Parathyroid adenoma (tissue), 2 donors: Measurements from ENCODE around the gene DNMT3A.

Source experiments
- H2AFZ ChIP-seq: fragments of 300-600 bp; sonication (generic); one replicate; pipeline ENCODE4 v1.7.0; 2017; ENCODE audit warnings: antibody characterized with exemption, mild to moderate bottlenecking
- H3K27ac ChIP-seq: fragments of 300-600 bp; sonication (generic); one replicate; pipeline ENCODE4 v1.7.0; 2017
- H3K27me3 ChIP-seq: fragments of 300-600 bp; sonication (generic); one replicate; pipeline ENCODE4 v1.7.0; 2017; ENCODE audit warnings: low read length; ENCODE audit not compliant: control insufficient read depth, insufficient read depth
- H3K36me3 ChIP-seq: fragments of 300-600 bp; sonication (generic); one replicate; pipeline ENCODE4 v1.7.0; 2017; ENCODE audit warnings: low read length; ENCODE audit not compliant: control insufficient read depth, insufficient read depth
- H3K4me1 ChIP-seq: fragments of 300-600 bp; sonication (generic); one replicate; pipeline ENCODE4 v1.7.0; 2017; ENCODE audit warnings: control low read depth
- H3K4me2 ChIP-seq: fragments of 300-600 bp; sonication (generic); one replicate; pipeline ENCODE4 v1.7.0; 2017; ENCODE audit warnings: low read length
- H3K4me3 ChIP-seq: fragments of 300-600 bp; sonication (generic); one replicate; pipeline ENCODE4 v1.7.0; 2017; ENCODE audit warnings: low read depth, low read length
- H3K79me2 ChIP-seq: fragments of 300-600 bp; sonication (generic); one replicate; pipeline ENCODE4 v1.7.0; 2017; ENCODE audit warnings: control low read depth
- H3K9ac ChIP-seq: fragments of 300-600 bp; sonication (generic); one replicate; pipeline ENCODE4 v1.7.0; 2017; ENCODE audit warnings: mild to moderate bottlenecking
- H3K9me3 ChIP-seq: fragments of 300-600 bp; sonication (generic); one replicate; pipeline ENCODE4 v1.7.0; 2017; ENCODE audit warnings: low read length; ENCODE audit not compliant: control insufficient read depth
- CTCF ChIP-seq: fragments of 300-600 bp; sonication (generic); IDR thresholded peaks from one replicate; pipeline ENCODE4 v1.7.0; 2017; ENCODE audit warnings: antibody characterized with exemption, mild to moderate bottlenecking
- donor health status: primary hyperparathyroidism.

The DNMT3A gene

GRCh38 chr2:25308599-25308998, 33.1 kb downstream of the DNMT3A start:
- Histone ChIP-seq H3K9me3 (no peaks in the 10 kb centered on the region), H3K27me3 (no peaks in the 10 kb centered on the region), H3K9ac (no peak overlapping the region), H3K27ac (no peak overlapping the region), H3K4me2 (no peak overlapping the region), H3K36me3 (no peaks in the 10 kb centered on the region), H3K79me2 (peaks cover 3% of the 10 kb centered on the region), H3K4me1 (peaks cover 21% of the 10 kb centered on the region), H2AFZ (no peak overlapping the region), H3K4me3 (no peak overlapping the region)
- TF ChIP-seq CTCF: no peak

- no peaks in the 10 kb centered on the region for H3K27me3 ChIP-seq
- H3K9me3 ChIP-seq: no peaks in the 10 kb centered on the region
- TF ChIP-seq CTCF: no peak
- no peak overlapping the region for H3K4me2 ChIP-seq
- H3K9ac ChIP-seq: no peak overlapping the region
- H3K79me2 ChIP-seq: peaks cover 3% of the 10 kb centered on the region
- no peak overlapping the region for H3K4me3 ChIP-seq
- no peak overlapping the region for H3K27ac ChIP-seq
- H3K4me1 ChIP-seq: peaks cover 18% of the 10 kb centered on the region
- no peak overlapping the region for H2AFZ ChIP-seq
- H3K36me3 ChIP-seq: no peaks in the 10 kb centered on the region
Observed at GRCh38 chr2:25307949-25308557, 33.7 kb downstream of the DNMT3A start.

- peaks cover 8% of the 10 kb centered on the region for H3K4me1 ChIP-seq
- H2AFZ ChIP-seq: no peak overlapping the region
- no peak overlapping the region for H3K4me3 ChIP-seq
- H3K9ac ChIP-seq: no peak overlapping the region
- H3K27me3 ChIP-seq: no peaks in the 10 kb centered on the region
- H3K36me3 ChIP-seq: no peaks in the 10 kb centered on the region
- TF ChIP-seq CTCF: no peak
- H3K4me2 ChIP-seq: no peak overlapping the region
- peaks cover 3% of the 10 kb centered on the region for H3K79me2 ChIP-seq
- no peak overlapping the region for H3K27ac ChIP-seq
- H3K9me3 ChIP-seq: no peaks in the 10 kb centered on the region
Observed at GRCh38 chr2:25306777-25307368, 34.9 kb downstream of the DNMT3A start.

- H3K4me3 ChIP-seq: no peak overlapping the region
- H3K4me1 ChIP-seq: peaks cover 4% of the 10 kb centered on the region
- TF ChIP-seq CTCF: no peak
- H3K27me3 ChIP-seq: no peaks in the 10 kb centered on the region
- H2AFZ ChIP-seq: no peak overlapping the region
- H3K9ac ChIP-seq: no peak overlapping the region
- no peak overlapping the region for H3K27ac ChIP-seq
- no peaks in the 10 kb centered on the region for H3K36me3 ChIP-seq
- peaks cover 3% of the 10 kb centered on the region for H3K79me2 ChIP-seq
- H3K9me3 ChIP-seq: no peaks in the 10 kb centered on the region
- no peak overlapping the region for H3K4me2 ChIP-seq
Observed at GRCh38 chr2:25305775-25306174, 36.0 kb downstream of the DNMT3A start.
